ENCODE measurements around the gene SLC5A5. TPM values are rescaled to one million over a fixed set of nuclear protein-coding genes. Genes with fewer than 3 reads are reported as not detected.

Gene SLC5A5
- total RNA-seq (2022; extraction: Qiagen RNA extraction), result 0.12 to 0.20 TPM (median 0.15 TPM) in 5 replicates

DNA sequence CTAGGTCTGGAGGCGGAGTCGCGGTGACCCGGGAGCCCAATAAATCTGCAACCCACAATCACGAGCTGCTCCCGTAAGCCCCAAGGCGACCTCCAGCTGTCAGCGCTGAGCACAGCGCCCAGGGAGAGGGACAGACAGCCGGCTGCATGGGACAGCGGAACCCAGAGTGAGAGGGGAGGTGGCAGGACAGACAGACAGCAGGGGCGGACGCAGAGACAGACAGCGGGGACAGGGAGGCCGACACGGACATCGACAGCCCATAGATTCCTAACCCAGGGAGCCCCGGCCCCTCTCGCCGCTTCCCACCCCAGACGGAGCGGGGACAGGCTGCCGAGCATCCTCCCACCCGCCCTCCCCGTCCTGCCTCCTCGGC lies at the start of gene SLC5A5:
Gene SLC5A5 (plus strand): TSS at position 68 of the 373 bp plus-strand sequence. CDS start 375 bp downstream, outside the sequence.

DNA sequence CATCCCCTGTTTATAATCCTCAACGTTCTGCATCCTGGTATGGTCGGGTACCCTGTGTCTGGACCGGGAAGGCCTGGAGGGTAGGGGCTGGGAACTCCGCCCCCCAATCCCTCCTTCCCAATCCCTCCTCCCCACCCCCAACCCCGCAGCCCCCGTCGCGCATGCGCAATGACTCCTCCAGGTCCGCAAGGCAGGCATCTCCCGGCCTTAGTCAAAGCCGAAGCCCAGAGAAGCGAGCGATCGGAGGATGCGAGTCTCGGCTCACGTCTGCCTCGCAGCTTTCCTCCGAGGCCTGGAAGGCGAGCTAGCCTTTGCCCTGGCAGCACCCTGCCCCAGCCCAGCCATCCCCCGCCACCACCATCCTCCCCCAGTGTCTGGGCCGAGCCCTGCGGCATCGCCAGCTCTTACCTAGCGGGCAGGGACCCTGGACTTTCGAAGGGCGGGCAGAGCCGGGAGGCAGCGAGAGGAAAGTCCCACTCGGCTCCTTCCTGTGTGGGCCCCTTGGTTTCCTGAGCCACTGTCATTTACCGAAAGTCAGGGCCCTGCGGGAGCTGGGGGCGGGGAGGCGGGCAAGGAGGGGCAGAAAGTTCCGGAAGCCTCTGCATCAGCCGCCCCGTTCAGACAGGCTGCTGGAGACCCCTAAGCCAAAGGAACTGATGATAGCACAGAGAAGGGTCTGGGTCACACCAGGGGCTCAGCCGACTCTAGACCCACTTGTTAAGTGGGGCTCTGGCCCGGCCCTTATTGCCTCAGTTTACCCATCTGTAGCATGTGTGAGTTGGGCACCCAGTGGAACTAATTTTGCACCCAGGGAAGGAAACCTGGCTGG lies 24.0 kb upstream of the SLC5A5 start, which contains the start of gene JAK3:
Gene JAK3 (minus strand): TSS at position 445 of the 829 bp plus-strand sequence. CDS start 3,565 bp downstream, outside the sequence.

DNA sequence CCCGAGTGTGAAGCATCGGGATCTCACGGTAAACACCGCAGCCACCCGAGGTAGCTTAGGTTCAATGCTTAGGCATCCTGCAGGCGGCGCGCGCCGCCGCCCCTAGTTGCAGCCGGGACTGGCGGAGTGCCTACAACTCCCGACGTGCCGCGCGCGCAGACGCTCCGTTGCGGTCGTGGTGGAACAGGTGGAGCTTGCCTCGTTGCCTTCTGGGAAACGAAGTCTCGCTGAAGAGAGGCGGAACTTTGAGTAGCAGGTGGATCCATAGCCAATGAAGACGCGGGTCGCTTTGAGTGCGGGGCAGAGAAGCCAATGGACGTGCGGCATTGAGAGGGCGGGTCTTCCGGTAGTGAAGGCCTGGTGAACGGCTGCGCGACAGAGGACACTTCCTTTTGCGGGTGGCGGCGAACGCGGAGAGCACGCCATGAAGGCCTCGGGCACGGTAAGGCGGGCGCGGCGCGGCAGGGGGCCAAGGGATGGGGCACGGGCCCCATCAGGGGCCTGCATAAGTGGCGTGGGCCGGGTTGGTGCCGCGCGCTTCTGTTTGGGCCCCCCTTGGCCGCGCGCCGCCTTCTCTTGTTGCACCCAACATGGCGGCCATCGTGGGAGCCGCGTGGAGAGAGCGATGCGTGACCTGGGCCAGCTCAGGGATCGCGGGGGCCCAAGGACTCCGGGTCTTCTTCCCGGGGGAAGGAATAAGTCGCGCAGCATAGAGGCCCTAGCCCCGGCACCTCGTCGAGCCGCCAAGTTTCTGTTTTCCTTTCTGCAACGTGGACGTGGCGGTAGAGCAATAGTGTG lies 12.0 kb upstream of the SLC5A5 start, which contains the start of gene RPL18A:
Gene RPL18A (plus strand): TSS at position 378 of the 798 bp plus-strand sequence. CDS start 47 bp downstream, at position 425.

DNA sequence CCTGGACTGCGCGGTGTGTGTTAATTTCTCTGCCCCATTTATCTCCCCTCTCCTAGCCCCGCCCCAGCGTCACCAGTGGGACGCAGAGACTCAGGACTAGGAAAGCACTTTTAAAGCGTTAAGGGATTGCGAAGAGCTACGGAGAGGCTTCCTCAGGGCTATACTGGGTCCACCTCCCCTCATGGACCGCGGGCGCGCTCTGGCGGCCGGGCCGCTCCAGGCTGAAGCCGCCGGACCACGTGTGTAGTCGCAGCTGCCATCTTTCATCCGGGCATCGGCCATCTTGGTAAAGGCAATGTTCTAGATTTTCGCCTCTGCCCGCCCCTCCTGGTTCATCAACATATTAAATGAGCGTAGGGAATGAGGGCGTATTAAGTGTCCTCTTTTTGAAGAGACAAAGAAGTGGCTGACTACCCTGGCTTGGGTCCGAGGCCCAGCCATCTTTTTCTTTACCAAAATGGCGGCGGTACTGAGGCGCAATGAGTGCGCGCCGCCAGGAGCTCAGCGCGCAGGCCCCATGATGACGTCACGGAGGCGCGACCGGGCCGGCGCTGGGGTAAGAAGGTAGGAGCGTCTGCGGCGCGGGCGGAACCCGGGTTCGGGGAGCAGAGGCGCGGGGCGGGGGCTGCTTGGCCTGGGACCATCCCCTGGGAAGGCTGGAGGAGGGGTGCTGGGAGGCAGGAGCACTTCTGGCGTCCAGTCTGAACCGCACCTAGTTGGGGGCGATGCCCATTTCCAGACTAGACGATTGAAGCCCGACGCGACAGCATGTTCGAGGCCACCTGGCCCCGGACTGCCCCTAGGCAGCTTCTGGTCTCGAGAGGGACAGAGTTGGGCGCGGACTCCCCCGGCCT lies 61.0 kb downstream of the SLC5A5 start, which contains the start of gene CCDC124:
Gene CCDC124 (plus strand): TSS at position 531 of the 854 bp plus-strand sequence. CDS start 3,406 bp downstream, outside the sequence.

Other genes with a start within 250 kb of the SLC5A5 start
- 1.3 to 2.0 TPM (median 1.7 TPM) in 5 replicates for gene UNC13A, start 183.6 kb upstream of the SLC5A5 start, total RNA-seq (2022; extraction: Qiagen RNA extraction)
- gene MAP1S, start 152.5 kb upstream of the SLC5A5 start, total RNA-seq (2022; extraction: Qiagen RNA extraction), result 21.2 to 37.0 TPM (median 31.1 TPM) in 5 replicates
- 17.7 to 21.9 TPM (median 17.9 TPM) in 5 replicates for gene FCHO1, start 120.5 kb upstream of the SLC5A5 start, total RNA-seq (2022; extraction: Qiagen RNA extraction)
- gene B3GNT3, start 76.8 kb upstream of the SLC5A5 start, total RNA-seq (2022; extraction: Qiagen RNA extraction), result 3.6 to 4.9 TPM (median 4.3 TPM) in 5 replicates
- gene INSL3, start 50.4 kb upstream of the SLC5A5 start, total RNA-seq (2022; extraction: Qiagen RNA extraction), result 0.33 to 0.85 TPM (median 0.60 TPM) in 5 replicates
- 0.18 to 0.41 TPM (median 0.29 TPM) in 5 replicates for gene JAK3, start 24.0 kb upstream of the SLC5A5 start, total RNA-seq (2022; extraction: Qiagen RNA extraction)
- 1,833 to 2,279 TPM (median 2,212 TPM) in 5 replicates for gene RPL18A, start 12.0 kb upstream of the SLC5A5 start, total RNA-seq (2022; extraction: Qiagen RNA extraction)
- 97.0 to 117 TPM (median 111 TPM) in 5 replicates for gene CCDC124, start 61.1 kb downstream of the SLC5A5 start, total RNA-seq (2022; extraction: Qiagen RNA extraction)
- gene KCNN1, start 95.2 kb downstream of the SLC5A5 start, total RNA-seq (2022; extraction: Qiagen RNA extraction), result 0.22 to 0.53 TPM (median 0.49 TPM) in 5 replicates
- 38.1 to 52.5 TPM (median 48.2 TPM) in 5 replicates for gene ARRDC2, start 136.2 kb downstream of the SLC5A5 start, total RNA-seq (2022; extraction: Qiagen RNA extraction)
- gene IL12RB1, start 215.0 kb downstream of the SLC5A5 start, total RNA-seq (2022; extraction: Qiagen RNA extraction), result not detected in 5 replicates
- 1.5 to 2.4 TPM (median 2.1 TPM) in 5 replicates for gene MAST3, start 225.8 kb downstream of the SLC5A5 start, total RNA-seq (2022; extraction: Qiagen RNA extraction)

Measured in A549 treated with Mapracorat at 1 μM for 4 hours (cell line).